Heart right ventricle (tissue), 16 donors: ENCODE results near the gene ANKRD17. TPM values are rescaled to one million over a fixed set of nuclear protein-coding genes. Genes with fewer than 3 reads are reported as not detected.

ENCODE experiments used
- ATAC-seq, 8 donors: fragments of 200-7000 bp; cut with Tn5 transposase; one replicate each; pipeline ENCODE4 v1.9.1; 2020; ENCODE audit warnings: mild to moderate bottlenecking in 8 of 8, moderate library complexity in 8 of 8, moderate number of reproducible peaks in 1 of 8
- DNase-seq, 2 donors: peaks; one replicate each; pipeline ENCODE4 v3.0.0-alpha.2; 2020
- H3K27ac ChIP-seq, 10 donors: fragments of 200-600 bp; sonication (generic) in 2 of 10; one replicate each; pipeline versions ENCODE4 v1.5.0 to v1.8.0; 2020 to 2022; ENCODE audit warnings: mild to moderate bottlenecking in 3 of 10
- H3K27me3 ChIP-seq, 7 donors: fragments of 200-600 bp; one replicate each; pipeline ENCODE4 v1.8.0; 2021 to 2022; ENCODE audit warnings: mild to moderate bottlenecking in 2 of 7
- H3K36me3 ChIP-seq, 9 donors: fragments of 200-600 bp; sonication (generic) in 1 of 9; one replicate each; pipeline versions ENCODE4 v1.5.0 to v1.8.0; 2020 to 2022; ENCODE audit warnings: mild to moderate bottlenecking in 2 of 9
- H3K4me1 ChIP-seq, 9 donors: fragments of 200-600 bp; sonication (generic) in 1 of 9; one replicate each; pipeline versions ENCODE4 v1.5.0 to v1.8.0; 2020 to 2022; ENCODE audit warnings: mild to moderate bottlenecking in 4 of 9
- H3K4me3 ChIP-seq, 10 donors: fragments of 200-600 bp; sonication (generic) in 2 of 10; one replicate each; pipeline versions ENCODE4 v1.5.0 to v1.8.0; 2020 to 2022; ENCODE audit warnings: mild to moderate bottlenecking in 7 of 10, moderate library complexity in 2 of 10
- H3K9me3 ChIP-seq, 11 donors: fragments of 200-600 bp in 10 of 11; sonication (generic) in 2 of 11; one replicate each; pipeline versions ENCODE4 v1.5.0 to v1.8.0; 2013 to 2022; ENCODE audit warnings: mild to moderate bottlenecking in 2 of 11, control low read depth in 1 of 11, moderate library complexity in 1 of 11
- whole genome bisulfite sequencing, 2 donors: extraction: QIAGEN DNeasy Blood & Tissue Kit; methylation state at CpG; one replicate each; pipeline ENCODE4 v1.1.7; 2013; ENCODE audit warnings: inconsistent platforms in 1 of 2; 5-methylcytosine and 5-hydroxymethylcytosine counted together
- intact Hi-C, 10 donors: fragments of 100-400 bp; cut with DNase I; formaldehyde crosslinking; loops; one replicate each; pipeline versions ENCODE4 v1.11.1 to v1.14.2; 2022
- polyA plus RNA-seq, 2 donors: library from polyadenylated mRNA; stranded (reverse); fragments of 200-250 nt; gene quantifications; one replicate each; pipeline ENCODE4 v1.2.3, GENCODE V29; 2013
- total RNA-seq, 10 donors: library from RNA; stranded (reverse); fragmentation: NEBNext Ultra II Directional in 3 of 10; extraction: Animal tissue kit (Norgen Biotek cat#: 25700) in 3 of 10; gene quantifications; one replicate each; pipeline versions ENCODE4 v1.2.1 to v1.2.4, GENCODE V29; 2021 to 2023
- TF ChIP-seq, protein P1 (sequence below), 9 donors: fragments of 200-600 bp; sonication (generic) in 2 of 9; IDR thresholded peaks; one replicate each; pipeline versions ENCODE4 v1.5.0 to v1.8.0; 2021 to 2022; ENCODE audit warnings: antibody characterized with exemption in 9 of 9, mild to moderate bottlenecking in 5 of 9, moderate library complexity in 1 of 9
- donor health status: Arrhythmogenic right ventricular cardiomyopathy.
- donor health status: ischemic (EF 13 %, LVEDD 7.1; RV severe dilation, severe dysfunction).
- donor health status: healthy with polysubstance abuse.
- donor health status: DM: no; HTN: yes; CAD: no.
- donor health status: DM: no; HTN: no; CAD: no.
- donor health status: ischemic (EF 25% LVEDD 6.9; RV normal size, moderate dysfunction).
- donor health status: ischemic (EF 25% LVEDD 5.7; RV mildly dilated, moderate dysfunction).
- donor health status: healthy.
- donor health status: DM: yes; HTN: yes; CAD: no.
- donor health status: Ischemic cardiomyopathy.
- donor health status: ischemic (EF 35%, LVEDD 5.7; RV mildly dilated, moderate dysfunction).
- donor health status: nonischemic (EF 11% LVEDD 7.7; RV severe dilation, severe dysfunction).
- donor health status: DM: yes; HTN: yes; CAD: no.
- donor health status: PGD.
- donor health status: ischemic (EF 29% LVEDD 5.4; RV normal size, mild dysfunction).
- donor health status: nonischemic (EF 23%, LVEDD 6.1; RV moderate dilation, normal function).

Gene ANKRD17
- total and polyA plus RNA-seq, 12 donors, result 13.5 to 71.7 (median 60.4) TPM

DNA sequence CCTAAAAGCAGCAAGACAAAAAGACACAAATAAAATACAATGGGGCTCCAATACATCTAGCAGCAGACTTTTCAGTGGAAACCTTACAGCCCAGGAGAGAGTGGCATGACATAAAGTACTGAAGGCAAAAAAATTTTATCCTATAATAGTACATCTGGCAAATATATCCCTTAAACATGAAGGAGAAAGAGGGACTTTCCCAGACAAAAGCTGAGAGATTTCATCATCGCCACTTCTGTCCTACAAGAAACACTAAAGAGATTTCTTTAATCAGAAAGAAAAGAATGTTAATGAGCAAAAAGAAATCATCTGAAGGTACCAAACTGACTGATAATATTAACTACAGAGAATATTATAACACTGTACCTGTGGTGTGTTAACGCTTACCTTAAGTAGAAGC lies 86.4 kb downstream of the ANKRD17 start:
- 97 to 98% methylated on average over 2 of the region's 2 CpGs for WGBS, 2 donors
- intact Hi-C loops, result no loop called here
- H3K27me3 ChIP-seq, result no peaks in the 10 kb centered on the region
- TF ChIP-seq, protein P1, sequence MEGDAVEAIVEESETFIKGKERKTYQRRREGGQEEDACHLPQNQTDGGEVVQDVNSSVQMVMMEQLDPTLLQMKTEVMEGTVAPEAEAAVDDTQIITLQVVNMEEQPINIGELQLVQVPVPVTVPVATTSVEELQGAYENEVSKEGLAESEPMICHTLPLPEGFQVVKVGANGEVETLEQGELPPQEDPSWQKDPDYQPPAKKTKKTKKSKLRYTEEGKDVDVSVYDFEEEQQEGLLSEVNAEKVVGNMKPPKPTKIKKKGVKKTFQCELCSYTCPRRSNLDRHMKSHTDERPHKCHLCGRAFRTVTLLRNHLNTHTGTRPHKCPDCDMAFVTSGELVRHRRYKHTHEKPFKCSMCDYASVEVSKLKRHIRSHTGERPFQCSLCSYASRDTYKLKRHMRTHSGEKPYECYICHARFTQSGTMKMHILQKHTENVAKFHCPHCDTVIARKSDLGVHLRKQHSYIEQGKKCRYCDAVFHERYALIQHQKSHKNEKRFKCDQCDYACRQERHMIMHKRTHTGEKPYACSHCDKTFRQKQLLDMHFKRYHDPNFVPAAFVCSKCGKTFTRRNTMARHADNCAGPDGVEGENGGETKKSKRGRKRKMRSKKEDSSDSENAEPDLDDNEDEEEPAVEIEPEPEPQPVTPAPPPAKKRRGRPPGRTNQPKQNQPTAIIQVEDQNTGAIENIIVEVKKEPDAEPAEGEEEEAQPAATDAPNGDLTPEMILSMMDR (IDR thresholded peaks at IDR 0.05), result no peak
- peaks cover 0 to 27% (median 5%) of the 10 kb centered on the region in 11 donors for H3K9me3 ChIP-seq
- no peak overlapping the region for H3K4me3 ChIP-seq
- H3K27ac ChIP-seq, result no peak overlapping the region
- DNase-seq, result no peak
- peaks cover 0 to 17% (median 4%) of the 10 kb centered on the region in 9 donors for H3K4me1 ChIP-seq
- ATAC-seq, result no peak
- H3K36me3 ChIP-seq, result peaks cover 0 to 96% (median 28%) of the 10 kb centered on the region in 9 donors

DNA sequence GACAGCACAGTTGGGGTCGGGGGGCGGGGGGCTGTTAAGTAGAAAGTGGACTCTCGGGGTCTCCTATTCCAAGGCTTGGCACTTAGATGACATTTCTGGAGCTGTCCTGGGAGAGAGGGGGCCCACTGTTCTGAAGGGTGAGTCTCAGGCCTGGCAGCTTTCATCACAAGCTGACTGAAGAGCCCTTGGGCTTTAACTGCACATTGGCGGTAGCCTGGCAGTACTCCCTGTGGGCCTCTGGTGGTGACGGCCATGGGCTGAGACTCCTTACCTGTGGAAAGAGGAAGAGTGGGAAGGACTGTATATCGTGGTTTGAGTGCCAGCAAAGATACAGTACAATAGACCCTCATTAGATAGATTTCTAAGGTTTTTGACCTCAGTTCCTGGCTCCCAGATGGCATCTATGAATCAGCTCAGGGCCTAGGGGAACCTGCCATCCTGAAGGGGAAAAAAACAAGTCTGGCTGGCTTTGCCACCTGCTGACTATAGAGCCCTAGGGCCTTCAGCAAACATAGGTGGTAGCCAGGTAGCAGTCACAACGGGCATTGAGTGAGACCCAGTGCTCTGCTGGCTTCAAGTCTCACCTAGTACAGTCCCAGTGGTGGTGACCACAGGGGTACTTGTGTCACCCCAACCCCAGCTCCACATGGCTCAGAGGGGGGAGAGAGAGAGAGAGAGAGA lies 87.9 kb downstream of the ANKRD17 start:
- TF ChIP-seq, protein P1 (IDR thresholded peaks at IDR 0.05), result no peak
- Histone ChIP-seq H3K4me1 (peaks cover 0 to 16% (median 0%) of the 10 kb centered on the region in 9 donors), H3K36me3 (peaks cover 0 to 96% (median 35%) of the 10 kb centered on the region in 9 donors), H3K27ac (no peak overlapping the region), H3K27me3 (no peaks in the 10 kb centered on the region), H3K4me3 (no peak overlapping the region), H3K9me3 (peaks cover 0 to 37% (median 9%) of the 10 kb centered on the region in 11 donors)
- 98 to 99% methylated on average over 7 of the region's 7 CpGs for WGBS, 2 donors
- intact Hi-C loops, result no loop called here
- DNase-seq (no peak), ATAC-seq (peak in 1 of 8 donors; percentile 50)

DNA sequence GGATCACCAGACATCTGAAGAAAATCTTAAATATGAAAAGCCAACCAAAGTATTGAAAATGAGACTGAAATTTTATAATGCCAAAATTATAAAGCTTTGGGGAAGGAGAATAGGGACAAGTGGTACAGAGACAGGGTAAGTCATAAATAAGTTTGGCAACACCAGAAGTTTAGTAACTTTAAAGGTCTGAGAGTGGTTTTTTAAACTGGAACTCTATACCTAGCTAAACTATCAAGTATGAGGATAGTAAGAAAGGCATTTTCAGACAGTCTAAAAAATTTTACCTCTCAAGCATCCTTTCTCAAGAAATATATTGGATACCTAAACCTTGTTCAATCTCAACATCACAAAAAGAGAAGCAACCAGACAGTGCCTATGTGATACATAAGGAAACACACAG lies 92.4 kb downstream of the ANKRD17 start:
- TF ChIP-seq, protein P1 (IDR thresholded peaks at IDR 0.05), result no peak
- Histone ChIP-seq H3K27ac (no peak overlapping the region), H3K4me1 (peaks cover 0 to 6% (median 0%) of the 10 kb centered on the region in 9 donors), H3K4me3 (no peak overlapping the region), H3K9me3 (peaks cover 0 to 16% (median 6%) of the 10 kb centered on the region in 11 donors), H3K36me3 (peaks cover 0 to 98% (median 43%) of the 10 kb centered on the region in 9 donors), H3K27me3 (no peaks in the 10 kb centered on the region)
- ATAC-seq (no peak), DNase-seq (no peak)
- intact Hi-C loops, result no loop called here

DNA sequence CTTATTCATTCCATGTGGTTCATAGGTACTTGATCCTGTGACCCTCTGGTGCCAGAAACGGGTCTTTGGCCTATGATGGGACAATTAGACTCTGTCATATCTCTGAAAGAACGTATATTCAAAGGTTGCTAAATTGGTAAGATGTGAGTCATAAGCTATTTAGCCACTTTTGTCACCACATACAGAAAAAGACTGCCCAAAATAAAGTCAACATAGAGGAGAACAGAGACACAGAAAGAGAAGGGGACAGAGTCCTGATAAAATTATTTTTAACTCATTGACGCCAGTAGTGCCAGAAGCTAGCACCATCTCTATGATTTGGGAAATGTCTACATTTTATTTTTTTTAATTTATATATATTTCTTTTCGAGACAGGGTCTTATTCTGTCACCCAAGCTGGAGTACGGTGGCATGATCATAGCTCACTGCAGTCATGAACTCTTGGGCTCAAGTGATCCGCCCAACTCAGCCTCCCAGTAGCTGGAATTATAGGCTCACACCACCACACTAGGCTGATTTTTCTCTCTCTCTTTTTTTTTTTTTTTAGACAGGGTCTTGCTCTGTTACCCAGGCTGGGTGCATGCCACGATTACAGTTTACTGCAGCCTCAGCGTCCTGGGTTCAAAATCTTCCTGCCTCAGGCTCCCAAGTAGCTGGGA lies 96.9 kb downstream of the ANKRD17 start:
- H3K4me3 ChIP-seq, result no peak overlapping the region
- peak in 6 of 8 donors; percentile 39 to 69 (median 66) for ATAC-seq
- TF ChIP-seq, protein P1 (IDR thresholded peaks at IDR 0.05), result no peak
- intact Hi-C loops, result no loop called here
- H3K27me3 ChIP-seq, result no peaks in the 10 kb centered on the region
- WGBS, 2 donors, result 78 to 87% methylated on average over 8 of the region's 8 CpGs
- no peaks in the 10 kb centered on the region for H3K4me1 ChIP-seq
- peaks cover 0 to 14% (median 6%) of the 10 kb centered on the region in 11 donors for H3K9me3 ChIP-seq
- H3K27ac ChIP-seq, result peak overlapping the region in 1 of 10 donors; percentile 23
- no peak for DNase-seq
- peaks cover 0 to 92% (median 30%) of the 10 kb centered on the region in 9 donors for H3K36me3 ChIP-seq
